B cell (primary cell): Measurements from ENCODE around the gene DOCK7. TPM values are rescaled to one million over a fixed set of nuclear protein-coding genes. Genes with fewer than 3 reads are reported as not detected.
"Not testable (repeated sequence)": the region's sequence is repeated elsewhere in the genome, so short reads cannot be mapped to it uniquely, and the experiment has no call there.

ENCODE experiments used
- ATAC-seq: fragments of 200-7000 bp; cut with Tn5 transposase; one replicate; pipeline ENCODE4 v1.10.0; 2021; ENCODE audit warnings: low read depth, mild to moderate bottlenecking, moderate number of reproducible peaks, moderate library complexity
- CTCF ChIA-PET: fragments of 350-600 bp; sonication (Branson Sonifier 250); formaldehyde crosslinking; loops from one replicate; lab custom pipeline; 2021; ENCODE audit warnings: antibody characterized with exemption, inconsistent platforms; lab: Charles Lee
- POLR2A ChIA-PET: fragments of 350-600 bp; sonication (Branson Sonifier 250); formaldehyde crosslinking; loops from one replicate; lab custom pipeline; 2021; ENCODE audit warnings: antibody characterized with exemption; lab: Charles Lee
- DNase-seq: peaks from one replicate; pipeline ENCODE4 v3.0.0; 2013
- H2AFZ ChIP-seq: 2 replicates; pipeline ENCODE4 v1.6.1; 2012; ENCODE audit warnings: mild to moderate bottlenecking, low read depth, low read length; ENCODE audit not compliant: insufficient read depth, poor library complexity, severe bottlenecking
- H3K27ac ChIP-seq, 2 donors: 1 replicate in 1 of 2; 2 replicates in 1 of 2; pipeline ENCODE4 v1.5.1; 2012 to 2013; ENCODE audit warnings: low read length in 2 of 2, mild to moderate bottlenecking in 2 of 2, moderate library complexity in 1 of 2
- H3K27me3 ChIP-seq, 4 experiments: fragments of 200-600 bp in 1 of 4; sonication (generic) in 1 of 4; replicated peaks in 1 of 4; 1 replicate in 2 of 4; 2 replicates in 2 of 4; pipeline versions ENCODE4 v1.6.1 to v1.7.0; 2013 to 2016; ENCODE audit warnings: low read length in 3 of 4, mild to moderate bottlenecking in 2 of 4, mixed read lengths in 1 of 4, moderate library complexity in 1 of 4; ENCODE audit not compliant: insufficient read depth in 4 of 4, control insufficient read depth in 3 of 4; ENCODE audit errors: control extremely low read depth in 1 of 4
- H3K36me3 ChIP-seq, 2 experiments: replicated peaks in 1 of 2; 1 replicate in 1 of 2; 2 replicates in 1 of 2; pipeline versions ENCODE4 v1.6.1 to v1.7.1; 2013; ENCODE audit warnings: low read length in 1 of 2; ENCODE audit not compliant: insufficient read depth in 2 of 2, control insufficient read depth in 1 of 2; ENCODE audit errors: control extremely low read depth in 1 of 2, extremely low read depth in 1 of 2
- H3K4me1 ChIP-seq, 2 donors: fragments of 200-600 bp in 1 of 2; sonication (generic) in 1 of 2; 1 replicate in 1 of 2; 2 replicates in 1 of 2; pipeline versions ENCODE4 v1.5.1 to v1.6.1; 2013 to 2017; ENCODE audit warnings: low read length in 2 of 2; ENCODE audit not compliant: control insufficient read depth in 2 of 2, insufficient read depth in 2 of 2
- H3K4me2 ChIP-seq: replicated peaks from 2 replicates; pipeline ENCODE3; 2012; ENCODE audit warnings: mild to moderate bottlenecking, low read depth, low read length; ENCODE audit not compliant: poor library complexity, severe bottlenecking
- H3K4me3 ChIP-seq, 5 experiments: fragments of 200-600 bp in 1 of 5; sonication (generic) in 1 of 5; 1 replicate in 3 of 5; 2 replicates in 2 of 5; pipeline versions ENCODE4 v1.5.1 to v1.7.0; 2011 to 2016; ENCODE audit warnings: low read length in 4 of 5, mild to moderate bottlenecking in 4 of 5, low read depth in 2 of 5, control low read depth in 1 of 5, moderate library complexity in 1 of 5; ENCODE audit not compliant: insufficient read depth in 1 of 5; ENCODE audit errors: control extremely low read depth in 1 of 5, extremely low read depth in 1 of 5
- H3K79me2 ChIP-seq: fragments of 200-600 bp; sonication (generic); one replicate; pipeline ENCODE4 v1.6.0; 2016; ENCODE audit warnings: low read length; ENCODE audit not compliant: control insufficient read depth, insufficient read depth
- H3K9ac ChIP-seq: fragments of 200-600 bp; sonication (generic); 2 replicates; pipeline ENCODE4 v1.6.1; 2017; ENCODE audit warnings: mild to moderate bottlenecking, low read length, moderate library complexity
- H3K9me3 ChIP-seq, 3 donors: one replicate each; pipeline versions ENCODE4 v1.6.1 to v1.7.1; 2013; ENCODE audit warnings: low read length in 2 of 3; ENCODE audit not compliant: control insufficient read depth in 2 of 3, insufficient read depth in 1 of 3; ENCODE audit errors: control extremely low read depth in 1 of 3
- H4K20me1 ChIP-seq: 2 replicates; pipeline ENCODE4 v1.6.0; 2012; ENCODE audit warnings: mild to moderate bottlenecking, low read length; ENCODE audit not compliant: insufficient read depth, control insufficient read depth, poor library complexity, severe bottlenecking
- H3K27ac Mint-ChIP-seq: one replicate; pipeline ENCODE4 v1.8.0; 2021; ENCODE audit warnings: mixed read lengths
- H3K27me3 Mint-ChIP-seq: one replicate; pipeline ENCODE4 v1.8.0; 2021; ENCODE audit warnings: mixed read lengths
- H3K4me1 Mint-ChIP-seq: one replicate; pipeline ENCODE4 v1.8.0; 2021; ENCODE audit warnings: mixed read lengths
- H3K4me3 Mint-ChIP-seq: one replicate; pipeline ENCODE4 v1.8.0; 2021; ENCODE audit warnings: mixed read lengths
- H3K9me3 Mint-ChIP-seq: one replicate; pipeline ENCODE4 v1.8.0; 2022; ENCODE audit warnings: mixed read lengths; ENCODE audit not compliant: insufficient read depth
- EZH2 ChIP-seq: IDR thresholded peaks from 2 replicates; pipeline ENCODE4 v1.6.1; 2012; ENCODE audit warnings: borderline replicate concordance, low read depth, mild to moderate bottlenecking, moderate library complexity, low read length; ENCODE audit not compliant: insufficient read depth, poor library complexity, severe bottlenecking
- WGBS: methylation state at CpG from one replicate; pipeline ENCODE4 v1.1.5; 2013; ENCODE audit warnings: missing lambda C conversion rate; ENCODE audit not compliant: insufficient coverage; 5-methylcytosine and 5-hydroxymethylcytosine counted together
- intact Hi-C: fragments of 100-400 bp; cut with micrococcal nuclease; formaldehyde crosslinking; loops from one replicate; pipeline ENCODE4 v1.10.0; 2022
- polyA plus RNA-seq: library from polyadenylated mRNA; depleted of rRNA; stranded (reverse); fragments of >200 nt; gene quantifications from 2 replicates; pipeline ENCODE4 v1.2.3, GENCODE V29; 2012
- total RNA-seq, 2 donors: library from RNA; stranded (reverse); fragments of 120-200 nt in 1 of 2; gene quantifications; 1 replicate in 1 of 2; 2 replicates in 1 of 2; pipeline versions ENCODE4 v1.2.3 to v1.2.4, GENCODE V29; 2013 to 2022
- TF ChIP-seq, protein P1 (sequence below): fragments of 200-600 bp; IDR thresholded peaks from one replicate; pipeline ENCODE4 v1.8.0; 2022; ENCODE audit warnings: antibody characterized with exemption, mild to moderate bottlenecking

Gene DOCK7
- total and polyA plus RNA-seq, 2 donors (not counting 1 experiment from before 2014, with no cell fraction given), result 3.6 to 20.5 TPM

DNA sequence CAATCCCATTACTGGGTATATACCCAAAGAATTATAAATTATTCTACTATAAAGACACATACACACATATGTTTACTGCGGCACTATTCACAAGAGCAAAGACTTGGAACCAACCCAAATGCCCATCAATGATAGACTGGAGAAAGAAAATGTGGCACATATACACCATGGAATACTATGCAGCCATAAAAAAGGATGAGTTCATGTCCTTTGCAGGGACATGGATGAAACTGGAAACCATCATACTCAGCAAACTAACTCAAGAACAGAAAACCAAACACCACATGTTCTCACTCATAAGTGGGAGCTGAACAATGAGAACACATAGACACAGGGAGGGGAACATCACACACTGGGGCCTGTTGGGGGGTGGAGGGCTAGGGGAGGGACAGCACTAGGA lies 121.0 kb downstream of the DOCK7 start:
- H3K4me3 Mint-ChIP-seq, H2AFZ ChIP-seq, H3K27ac ChIP-seq, H3K36me3 ChIP-seq, ATAC-seq, H3K27ac Mint-ChIP-seq, CTCF ChIA-PET, H3K4me2 ChIP-seq, H3K4me1 ChIP-seq, H3K79me2 ChIP-seq, H3K27me3 Mint-ChIP-seq, H4K20me1 ChIP-seq, H3K9me3 Mint-ChIP-seq, H3K9me3 ChIP-seq, H3K9ac ChIP-seq, POLR2A ChIA-PET, H3K27me3 ChIP-seq, DNase-seq, H3K4me3 ChIP-seq, intact Hi-C loops: not testable (repeated sequence)
- no CpG with 5 or more reads among the region's 1 CpG for WGBS
- H3K4me1 Mint-ChIP-seq, result peaks cover 12% of the 10 kb centered on the region

DNA sequence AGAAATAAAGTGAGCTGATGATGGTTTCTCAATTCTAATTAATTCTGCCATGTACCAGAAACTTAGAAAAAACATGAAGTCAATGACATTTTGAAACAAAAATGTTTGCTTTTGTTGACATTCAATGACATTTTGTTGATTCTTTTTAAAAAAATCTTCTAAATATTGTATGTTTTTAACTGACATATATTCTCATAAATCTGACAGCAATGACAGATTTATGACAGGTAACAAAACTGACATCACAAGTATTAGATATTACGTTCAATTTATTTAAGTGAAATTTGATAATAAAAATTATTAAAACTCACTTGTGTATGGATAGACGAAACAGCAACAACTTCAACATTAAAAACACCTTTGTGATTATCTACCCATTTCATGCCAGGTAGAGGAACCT lies 126.9 kb downstream of the DOCK7 start:
- Histone ChIP-seq H4K20me1 (no peaks in the 10 kb centered on the region), H3K4me1 (no peaks in the 10 kb centered on the region), H3K79me2 (no peaks in the 10 kb centered on the region), H2AFZ (no peak overlapping the region), H3K9ac (no peak overlapping the region), H3K36me3 (no peaks in the 10 kb centered on the region), H3K27me3 (no peaks in the 10 kb centered on the region), H3K4me3 (no peak overlapping the region), H3K4me2 (no peak overlapping the region), H3K27ac (no peak overlapping the region), H3K9me3 (no peaks in the 10 kb centered on the region)
- no peak for DNase-seq
- peaks cover 12% of the 10 kb centered on the region for H3K4me1 Mint-ChIP-seq
- H3K9me3 Mint-ChIP-seq, result no peaks in the 10 kb centered on the region
- no peaks in the 10 kb centered on the region for H3K27me3 Mint-ChIP-seq
- intact Hi-C loops, result no loop called here
- ChIA-PET POLR2A (no interaction called here), CTCF (no interaction called here)
- ATAC-seq, result no peak
- no peak overlapping the region for H3K27ac Mint-ChIP-seq
- no peak overlapping the region for H3K4me3 Mint-ChIP-seq
- WGBS, result no CpG with 5 or more reads among the region's 2 CpGs
- TF ChIP-seq, protein P1, sequence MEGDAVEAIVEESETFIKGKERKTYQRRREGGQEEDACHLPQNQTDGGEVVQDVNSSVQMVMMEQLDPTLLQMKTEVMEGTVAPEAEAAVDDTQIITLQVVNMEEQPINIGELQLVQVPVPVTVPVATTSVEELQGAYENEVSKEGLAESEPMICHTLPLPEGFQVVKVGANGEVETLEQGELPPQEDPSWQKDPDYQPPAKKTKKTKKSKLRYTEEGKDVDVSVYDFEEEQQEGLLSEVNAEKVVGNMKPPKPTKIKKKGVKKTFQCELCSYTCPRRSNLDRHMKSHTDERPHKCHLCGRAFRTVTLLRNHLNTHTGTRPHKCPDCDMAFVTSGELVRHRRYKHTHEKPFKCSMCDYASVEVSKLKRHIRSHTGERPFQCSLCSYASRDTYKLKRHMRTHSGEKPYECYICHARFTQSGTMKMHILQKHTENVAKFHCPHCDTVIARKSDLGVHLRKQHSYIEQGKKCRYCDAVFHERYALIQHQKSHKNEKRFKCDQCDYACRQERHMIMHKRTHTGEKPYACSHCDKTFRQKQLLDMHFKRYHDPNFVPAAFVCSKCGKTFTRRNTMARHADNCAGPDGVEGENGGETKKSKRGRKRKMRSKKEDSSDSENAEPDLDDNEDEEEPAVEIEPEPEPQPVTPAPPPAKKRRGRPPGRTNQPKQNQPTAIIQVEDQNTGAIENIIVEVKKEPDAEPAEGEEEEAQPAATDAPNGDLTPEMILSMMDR, result no peak
- TF ChIP-seq EZH2, result no peak
